ENCODE results near the gene SPEN. TPM values are rescaled to one million over a fixed set of nuclear protein-coding genes. Genes with fewer than 3 reads are reported as not detected.

The SPEN gene
- total and polyA plus RNA-seq, 9 of the 15 experiments (the other 6 are each of a cell fraction or from before 2014, with no cell fraction given) = 5.7 to 87.5 (median 27.2) TPM

GRCh38 chr1:15833069-15833679 lies 14.3 kb upstream of the SPEN start (continued):
- no peak for TF ChIP-seq ZNF407 (IDR thresholded peaks at IDR 0.05; ENCODE audit: low read depth)
- no peak for TF ChIP-seq ZNF408 (CRISPR knock-in tag; IDR thresholded peaks at IDR 0.05; ENCODE audit: low read depth)
- no peak for TF ChIP-seq PHTF2 (CRISPR knock-in tag; IDR thresholded peaks at IDR 0.05)
- no peak for TF ChIP-seq ZNF398 (CRISPR knock-in tag; IDR thresholded peaks at IDR 0.05)
- no peak; the same call in 1 of the 2 replicates for TF ChIP-seq NFRKB (IDR thresholded peaks at IDR 0.05; ENCODE audit: low read depth)
- TF ChIP-seq HDGF (IDR thresholded peaks at IDR 0.05) = no peak
- TF ChIP-seq ZSCAN32 (CRISPR knock-in tag; IDR thresholded peaks at IDR 0.05) = no peak
- no peak for TF ChIP-seq ZNF253 (CRISPR knock-in tag; conservative IDR thresholded peaks at IDR 0.05)
- no peak for TF ChIP-seq USF2 (CRISPR knock-in tag; IDR thresholded peaks at IDR 0.05)
- TF ChIP-seq RAD51 (IDR thresholded peaks at IDR 0.05; ENCODE audit: borderline replicate concordance, low read depth) = no peak
- TF ChIP-seq, protein P1, sequence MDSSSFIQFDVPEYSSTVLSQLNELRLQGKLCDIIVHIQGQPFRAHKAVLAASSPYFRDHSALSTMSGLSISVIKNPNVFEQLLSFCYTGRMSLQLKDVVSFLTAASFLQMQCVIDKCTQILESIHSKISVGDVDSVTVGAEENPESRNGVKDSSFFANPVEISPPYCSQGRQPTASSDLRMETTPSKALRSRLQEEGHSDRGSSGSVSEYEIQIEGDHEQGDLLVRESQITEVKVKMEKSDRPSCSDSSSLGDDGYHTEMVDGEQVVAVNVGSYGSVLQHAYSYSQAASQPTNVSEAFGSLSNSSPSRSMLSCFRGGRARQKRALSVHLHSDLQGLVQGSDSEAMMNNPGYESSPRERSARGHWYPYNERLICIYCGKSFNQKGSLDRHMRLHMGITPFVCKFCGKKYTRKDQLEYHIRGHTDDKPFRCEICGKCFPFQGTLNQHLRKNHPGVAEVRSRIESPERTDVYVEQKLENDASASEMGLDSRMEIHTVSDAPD (CRISPR knock-in tag; IDR thresholded peaks at IDR 0.05) = no peak
- no peak for TF ChIP-seq NR2F6 (CRISPR knock-in tag; IDR thresholded peaks at IDR 0.05)
- no peak for TF ChIP-seq POLR3A (IDR thresholded peaks at IDR 0.05; ENCODE audit: borderline replicate concordance, extremely low read depth, insufficient read depth, insufficient read length)
- TF ChIP-seq RBM25 (IDR thresholded peaks at IDR 0.05; ENCODE audit: low read depth, low read length, severe bottlenecking) = no peak
- no peak for TF ChIP-seq TAF15 (IDR thresholded peaks at IDR 0.05; ENCODE audit: low read depth, low read length)
- no peak for TF ChIP-seq MIER1 (IDR thresholded peaks at IDR 0.05; ENCODE audit: low read depth)
- no peak for TF ChIP-seq PHF21A (IDR thresholded peaks at IDR 0.05; ENCODE audit: borderline replicate concordance, low read depth)

Measured in K562 (cell line).